Endothelial cell of umbilical vein (primary cell): Measurements from ENCODE around the gene SUCLG2. TPM values are rescaled to one million over a fixed set of nuclear protein-coding genes. Genes with fewer than 3 reads are reported as not detected.

Experiments used
- BruUV-seq: library from RNA; stranded (reverse); fragments of 400-500 nt; replicated peaks from 2 replicates; lab custom pipeline; 2021; lab: Mats Ljungman, UMichigan
- CTCF ChIA-PET: fragments of 300-600, 350-600 bp; sonication (Branson Sonifier 250); formaldehyde crosslinking; loops from one replicate; lab custom pipeline; 2021; ENCODE audit warnings: antibody characterized with exemption, inconsistent platforms; lab: Charles Lee
- POLR2A ChIA-PET: fragments of 300-600, 350-600 bp; sonication (Branson Sonifier 250); formaldehyde crosslinking; loops from one replicate; lab custom pipeline; 2021; ENCODE audit warnings: antibody characterized with exemption, inconsistent platforms; lab: Charles Lee
- DNase-seq: peaks from one replicate; pipeline ENCODE4 v3.0.0-alpha.2; 2011; ENCODE audit warnings: low read depth, low spot score
- FAIRE-seq: peaks from 2 replicates; lab custom pipeline; 2011; peaks lifted over from hg19 to GRCh38; lab: Jason Lieb, UNC
- H2AFZ ChIP-seq: 2 replicates; pipeline ENCODE4 v1.6.0; 2012; ENCODE audit warnings: low read depth, low read length, control low read depth, inconsistent platforms
- H3K27ac ChIP-seq: 2 replicates; pipeline ENCODE4 v1.5.1; 2011; ENCODE audit warnings: low read depth, mild to moderate bottlenecking, control low read depth, low read length, moderate library complexity; ENCODE audit not compliant: insufficient read depth
- H3K27me3 ChIP-seq, 2 experiments: 2 replicates each; pipeline versions ENCODE4 v1.6.0 to v1.6.1; 2011; ENCODE audit warnings: low read length in 2 of 2, mixed read lengths in 1 of 2; ENCODE audit not compliant: control insufficient read depth in 2 of 2, insufficient read depth in 2 of 2
- H3K36me3 ChIP-seq, 2 experiments: 2 replicates in 1 of 2; 3 replicates in 1 of 2; pipeline ENCODE4 v1.5.1; 2011; ENCODE audit warnings: low read length in 2 of 2, mild to moderate bottlenecking in 1 of 2, moderate library complexity in 1 of 2; ENCODE audit not compliant: control insufficient read depth in 2 of 2, insufficient read depth in 2 of 2; ENCODE audit errors: extremely low read depth in 1 of 2
- H3K4me1 ChIP-seq: 3 replicates; pipeline ENCODE4 v1.5.1; 2011; ENCODE audit warnings: mild to moderate bottlenecking, low read length; ENCODE audit not compliant: control insufficient read depth, insufficient read depth; ENCODE audit errors: extremely low read depth
- H3K4me2 ChIP-seq: 2 replicates; pipeline ENCODE4 v1.6.1; 2011; ENCODE audit warnings: low read length, control low read depth, mixed read lengths; ENCODE audit not compliant: insufficient read depth
- H3K4me3 ChIP-seq, 3 experiments: fragments of 200-600 bp in 1 of 3; sonication (generic), shearing (Covaris generic) in 1 of 3; replicated peaks in 1 of 3; 2 replicates each; pipeline ENCODE4 v1.5.1; 2011 to 2016; ENCODE audit warnings: control low read depth in 3 of 3, low read length in 3 of 3, mild to moderate bottlenecking in 2 of 3, inconsistent platforms in 1 of 3, low read depth in 1 of 3, moderate library complexity in 1 of 3; ENCODE audit not compliant: insufficient read depth in 1 of 3
- H3K79me2 ChIP-seq: 2 replicates; pipeline ENCODE4 v1.6.0; 2012; ENCODE audit warnings: low read length, inconsistent platforms; ENCODE audit not compliant: control insufficient read depth, insufficient read depth
- H3K9ac ChIP-seq: replicated peaks from 2 replicates; pipeline ENCODE3; 2011; ENCODE audit warnings: low read length, control low read depth; ENCODE audit not compliant: insufficient read depth; ENCODE audit errors: extremely low read depth
- H3K9me1 ChIP-seq: replicated peaks from 3 replicates; pipeline ENCODE4 v1.6.0; 2011; ENCODE audit warnings: mild to moderate bottlenecking, low read length; ENCODE audit not compliant: control insufficient read depth, insufficient read depth; ENCODE audit errors: extremely low read depth
- H3K9me3 ChIP-seq: replicated peaks from 2 replicates; pipeline ENCODE4 v1.5.1; 2012; ENCODE audit warnings: low read length, inconsistent platforms; ENCODE audit not compliant: control insufficient read depth, insufficient read depth
- H4K20me1 ChIP-seq: replicated peaks from 2 replicates; pipeline ENCODE3; 2011; ENCODE audit warnings: mild to moderate bottlenecking, low read length; ENCODE audit not compliant: control insufficient read depth, insufficient read depth; ENCODE audit errors: extremely low read depth
- EZH2 ChIP-seq: IDR thresholded peaks from 2 replicates; pipeline ENCODE4 v1.6.1; 2012; ENCODE audit warnings: borderline replicate concordance, low read depth, mild to moderate bottlenecking, moderate library complexity, low read length, inconsistent platforms; ENCODE audit not compliant: severe bottlenecking
- FOS ChIP-seq: IDR thresholded peaks from 2 replicates; pipeline ENCODE4 v1.6.1; 2011; ENCODE audit warnings: mild to moderate bottlenecking, low read length, moderate library complexity, borderline replicate concordance; ENCODE audit not compliant: insufficient read depth
- GATA2 ChIP-seq: IDR thresholded peaks from 2 replicates; pipeline ENCODE4 v1.7.0; 2011; ENCODE audit warnings: low read depth, mild to moderate bottlenecking, moderate library complexity, mixed read lengths, low read length; ENCODE audit not compliant: insufficient read length, insufficient read depth
- JUN ChIP-seq: IDR thresholded peaks from 2 replicates; pipeline ENCODE4 v1.6.1; 2011; ENCODE audit warnings: borderline replicate concordance, low read depth; ENCODE audit not compliant: insufficient read length, insufficient read depth
- MYC ChIP-seq: IDR thresholded peaks from one replicate; pipeline ENCODE4 v1.6.1; 2011; ENCODE audit warnings: mild to moderate bottlenecking, low read depth, low read length
- POLR2A ChIP-seq: IDR thresholded peaks from 2 replicates; pipeline ENCODE4 v1.6.1; 2012; ENCODE audit warnings: low read depth, mild to moderate bottlenecking, control low read depth, low read length
- POLR2AphosphoS5 ChIP-seq: IDR thresholded peaks from 2 replicates; pipeline ENCODE4 v1.6.1; 2012; ENCODE audit warnings: low read depth, mild to moderate bottlenecking, control low read depth, low read length, moderate library complexity; ENCODE audit not compliant: insufficient read depth
- dilution Hi-C: fragments of 300-500 bp; cut with MboI; formaldehyde crosslinking; loops from one replicate; pipeline ENCODE4 v1.15.0; 2019; ENCODE audit warnings: low sequenced_read_pairs; ENCODE audit not compliant: extremely low pct_ligation_motif_present
- intact Hi-C: fragments of 100-400 bp; cut with micrococcal nuclease; formaldehyde crosslinking; loops from one replicate; pipeline ENCODE4 v1.10.0; 2022
- polyA plus RNA-seq, 4 experiments: library from polyadenylated mRNA; depleted of rRNA in 3 of 4; stranded (reverse) in 3 of 4; unstranded in 1 of 4; fragments of >200 nt; gene quantifications; 2 replicates each; pipeline versions ENCODE4 v1.2.1 to v1.2.3, GENCODE V29; 2011 to 2012; ENCODE audit warnings: missing spikeins in 1 of 4
- total RNA-seq: library from RNA; stranded (reverse); gene quantifications from 2 replicates; pipeline ENCODE4 v1.2.3, GENCODE V29; 2021
- TF ChIP-seq, protein P1 (sequence below), 2 donors: IDR thresholded peaks; 1 replicate in 1 of 2; 2 replicates in 1 of 2; pipeline ENCODE4 v1.5.1; 2011; ENCODE audit warnings: low read length in 2 of 2, mild to moderate bottlenecking in 2 of 2, moderate library complexity in 2 of 2, control low read depth in 1 of 2, inconsistent platforms in 1 of 2, low read depth in 1 of 2; ENCODE audit not compliant: insufficient read depth in 1 of 2; ENCODE audit errors: extremely low read depth in 1 of 2

Gene SUCLG2
- total and polyA plus RNA-seq, 2 donors (not counting 3 experiments of a cell fraction or from before 2014, with no cell fraction given) = 8.1 to 38.3 TPM

DNA sequence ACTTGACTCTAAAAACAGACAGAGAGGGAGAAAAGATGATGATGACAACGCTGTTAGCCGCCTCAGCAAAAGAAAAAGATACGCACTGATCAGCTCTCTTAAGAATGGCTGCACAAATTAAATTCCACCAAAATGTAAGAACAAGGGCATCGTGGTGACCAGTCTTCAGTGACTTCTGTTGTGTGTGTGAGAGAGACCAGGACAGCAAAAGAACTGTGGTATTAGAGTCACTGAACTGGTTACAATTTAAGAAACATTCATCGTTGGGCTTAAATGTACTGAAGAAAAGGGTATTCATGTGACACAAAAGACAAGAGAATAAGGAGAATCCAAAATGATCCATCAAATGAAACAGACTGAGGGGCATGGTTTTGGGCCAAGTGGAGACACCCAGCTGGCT lies 86.5 kb downstream of the SUCLG2 start:
- DNase-seq (no peak), FAIRE-seq (no peak)
- POLR2A ChIA-PET = no interaction called here
- no peaks in the 10 kb centered on the region for H3K9me1 ChIP-seq
- H3K4me2 ChIP-seq = no peak overlapping the region
- no peaks in the 10 kb centered on the region for H3K9me3 ChIP-seq
- intact Hi-C loops (no loop called here), dilution Hi-C loops (no loop called here)
- peaks cover 3% of the 10 kb centered on the region for H4K20me1 ChIP-seq
- TF ChIP-seq POLR2A (no peak), POLR2AphosphoS5 (no peak), GATA2 (no peak), FOS (no peak), JUN (no peak), EZH2 (no peak), MYC (no peak)
- TF ChIP-seq, protein P1, sequence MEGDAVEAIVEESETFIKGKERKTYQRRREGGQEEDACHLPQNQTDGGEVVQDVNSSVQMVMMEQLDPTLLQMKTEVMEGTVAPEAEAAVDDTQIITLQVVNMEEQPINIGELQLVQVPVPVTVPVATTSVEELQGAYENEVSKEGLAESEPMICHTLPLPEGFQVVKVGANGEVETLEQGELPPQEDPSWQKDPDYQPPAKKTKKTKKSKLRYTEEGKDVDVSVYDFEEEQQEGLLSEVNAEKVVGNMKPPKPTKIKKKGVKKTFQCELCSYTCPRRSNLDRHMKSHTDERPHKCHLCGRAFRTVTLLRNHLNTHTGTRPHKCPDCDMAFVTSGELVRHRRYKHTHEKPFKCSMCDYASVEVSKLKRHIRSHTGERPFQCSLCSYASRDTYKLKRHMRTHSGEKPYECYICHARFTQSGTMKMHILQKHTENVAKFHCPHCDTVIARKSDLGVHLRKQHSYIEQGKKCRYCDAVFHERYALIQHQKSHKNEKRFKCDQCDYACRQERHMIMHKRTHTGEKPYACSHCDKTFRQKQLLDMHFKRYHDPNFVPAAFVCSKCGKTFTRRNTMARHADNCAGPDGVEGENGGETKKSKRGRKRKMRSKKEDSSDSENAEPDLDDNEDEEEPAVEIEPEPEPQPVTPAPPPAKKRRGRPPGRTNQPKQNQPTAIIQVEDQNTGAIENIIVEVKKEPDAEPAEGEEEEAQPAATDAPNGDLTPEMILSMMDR (IDR thresholded peaks at IDR 0.05; ENCODE audit: extremely low read depth in 1 of 2, insufficient read depth in 1 of 2, low read depth in 1 of 2, low read length in 2 of 2) = no peak
- no peaks in the 10 kb centered on the region for H3K36me3 ChIP-seq
- no peak overlapping the region for H3K27ac ChIP-seq
- H3K27me3 ChIP-seq = no peaks in the 10 kb centered on the region
- peaks cover 4% of the 10 kb centered on the region for H3K4me1 ChIP-seq
- no peak overlapping the region for H3K9ac ChIP-seq
- CTCF ChIA-PET = no interaction called here
- no peak overlapping the region for H3K4me3 ChIP-seq
- no peak overlapping the region for H2AFZ ChIP-seq
- BruUV-seq = no TSS peak
- H3K79me2 ChIP-seq = no peaks in the 10 kb centered on the region
